Measurements from ENCODE around the gene EIF4H. TPM values are rescaled to one million over a fixed set of nuclear protein-coding genes. Genes with fewer than 3 reads are reported as not detected.

Gene EIF4H
- total and polyA plus RNA-seq, 2 of the 8 experiments (the other 6 are each of a cell fraction or from before 2014, with no cell fraction given): 323 to 382 TPM

DNA sequence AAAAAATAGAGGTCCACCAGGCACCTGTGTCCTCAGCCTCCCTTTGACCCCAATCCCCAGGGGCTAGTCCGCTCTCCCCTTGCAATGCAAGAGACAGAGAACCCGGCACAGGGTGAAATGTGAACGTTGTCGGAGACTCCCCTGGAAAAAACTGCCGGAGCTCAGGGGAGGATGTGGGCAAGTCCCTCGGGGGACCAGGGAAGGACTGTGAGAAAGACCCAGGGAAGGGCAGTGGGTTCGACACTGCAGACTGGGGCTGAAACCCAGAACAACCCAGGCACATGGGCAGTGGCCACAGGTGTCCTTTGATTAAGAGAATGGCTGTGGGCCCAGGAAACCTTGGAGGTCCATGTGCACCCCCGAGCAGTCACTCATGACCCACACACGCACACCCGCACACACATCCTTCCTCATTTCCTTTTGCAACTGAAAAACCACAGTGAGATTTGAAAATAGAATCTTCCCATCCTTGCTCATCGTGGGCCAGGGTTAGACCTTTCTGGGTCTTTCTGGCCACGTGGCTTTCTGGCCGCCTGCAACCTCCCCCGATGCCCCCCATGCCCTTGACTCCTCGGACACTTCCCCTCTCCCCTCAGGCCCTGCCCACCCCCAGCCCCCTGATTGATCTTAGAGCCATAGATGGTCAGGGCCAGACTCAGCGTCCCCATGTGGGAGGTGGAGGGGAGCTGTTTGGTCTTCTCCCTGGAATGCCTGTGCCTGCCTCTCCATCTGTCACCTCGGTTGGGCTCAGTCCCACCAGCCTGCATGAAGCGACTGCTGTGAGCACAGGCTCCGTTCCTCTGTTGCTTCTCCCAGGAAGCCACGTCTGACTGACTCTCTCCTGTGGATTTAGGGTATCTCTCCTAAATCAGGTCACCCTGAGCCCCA, 43.5 kb downstream of the EIF4H start:
- no peak for FAIRE-seq
- ChIA-PET POLR2A (ENCODE audit: partially characterized antibody) (interaction anchor here (0.9 to 1.8 kb wide), 10 partner anchors 8 to 188 kb away, joined by 3 to 5 read pairs (median 3); partner anchors contain the start of gene LAT2), CTCF (ENCODE audit: partially characterized antibody) (interaction anchor here (0.7 to 8.3 kb wide), 6 partner anchors 10 to 188 kb away, joined by 3 to 71 read pairs (median 4); no protein-coding TSS in a partner anchor)
- Histone ChIP-seq H3K27me3 (replicated peaks in 1 of 4; ENCODE audit: control insufficient read depth in 3 of 4, extremely low read depth in 1 of 4, insufficient read depth in 3 of 4, low read length in 3 of 4) (no peaks in the 10 kb centered on the region), H2BK5ac (ENCODE audit: low read depth, low read length) (no peak overlapping the region), H3K4ac (replicated peaks; ENCODE audit: insufficient read length, low read depth, low read length) (no peak overlapping the region), H3K79me2 (ENCODE audit: control insufficient read depth in 1 of 2, insufficient read depth in 2 of 2, low read length in 2 of 2) (no peaks in the 10 kb centered on the region), H2BK120ac (replicated peaks; ENCODE audit: low read depth, low read length) (no peak overlapping the region), H2AK5ac (ENCODE audit: low read depth, low read length) (no peak overlapping the region), H3K36me3 (ENCODE audit: control insufficient read depth in 2 of 4, insufficient read depth in 4 of 4, low read length in 3 of 4) (no peaks in the 10 kb centered on the region), H3K23me2 (ENCODE audit: low read depth, low read length) (no peaks in the 10 kb centered on the region), H2BK15ac (ENCODE audit: low read length) (no peak overlapping the region), H3K4me1 (replicated peaks in 1 of 4; ENCODE audit: control insufficient read depth in 3 of 4, insufficient read depth in 4 of 4, low read length in 3 of 4) (peaks cover 0 to 2% (median 0%) of the 10 kb centered on the region in 4 experiments; a peak in 4 of 7 replicates), H2BK20ac (ENCODE audit: low read length) (no peak overlapping the region), H3K27ac (ENCODE audit: low read depth, low read length) (no peak overlapping the region), H3K56ac (replicated peaks; ENCODE audit: insufficient read length, low read depth, low read length) (no peak overlapping the region), H4K91ac (replicated peaks; ENCODE audit: insufficient read length, low read length) (no peak overlapping the region), H3K4me3 (ENCODE audit: extremely low read depth in 1 of 4, insufficient read depth in 2 of 4, low read depth in 3 of 4, low read length in 4 of 4) (no peak overlapping the region), H2AFZ (ENCODE audit: low read length) (no peak overlapping the region), H2BK12ac (ENCODE audit: low read depth, low read length) (no peak overlapping the region), H4K20me1 (replicated peaks in 1 of 2; ENCODE audit: control insufficient read depth in 1 of 2, insufficient read depth in 2 of 2, low read length in 2 of 2) (no peaks in the 10 kb centered on the region), H3K9ac (replicated peaks in 1 of 4; ENCODE audit: extremely low read depth in 1 of 4, low read depth in 3 of 4, low read length in 3 of 4) (no peak overlapping the region), H3K9me3 (ENCODE audit: insufficient read depth in 2 of 2, low read depth in 1 of 2, low read length in 1 of 2) (no peaks in the 10 kb centered on the region), H3K18ac (ENCODE audit: extremely low read depth, low read length) (no peak overlapping the region; the same call in 1 of the 2 replicates), H3K14ac (ENCODE audit: insufficient read length) (no peak overlapping the region), H4K8ac (ENCODE audit: extremely low read depth, insufficient read depth, low read length) (no peak overlapping the region; the same call in 1 of the 2 replicates), H3K79me1 (ENCODE audit: low read depth, low read length) (no peaks in the 10 kb centered on the region), H4K5ac (ENCODE audit: insufficient read length, low read depth, low read length) (no peak overlapping the region), H3K4me2 (ENCODE audit: insufficient read depth in 1 of 2, low read depth in 2 of 2, low read length in 2 of 2) (no peak overlapping the region), H3K23ac (ENCODE audit: insufficient read length) (no peak overlapping the region)
- DNase-seq (ENCODE audit: low read depth in 1 of 2, low spot score in 2 of 2): no peak
- WGBS, 2 experiments (ENCODE audit: extremely low coverage in 1 of 2, insufficient coverage in 1 of 2, insufficient read length in 1 of 2, insufficient replicate concordance in 2 of 2, low coverage in 1 of 2, low lambda C conversion rate in 2 of 2, missing lambda C conversion rate in 1 of 2): 78% methylated on average over 18 of the region's 20 CpGs; no CpG with 5 or more reads in 1 of the 2 experiments
- TF ChIP-seq TAF1 (IDR thresholded peaks at IDR 0.05; ENCODE audit: low read depth, low read length) (no peak), JUN (IDR thresholded peaks at IDR 0.05; ENCODE audit: low read depth, low read length) (no peak), HDAC6 (IDR thresholded peaks at IDR 0.05; ENCODE audit: low read depth, low read length) (no peak), TCF12 (IDR thresholded peaks at IDR 0.05; ENCODE audit: low read depth, low read length) (no peak), PHF8 (conservative IDR thresholded peaks at IDR 0.05; ENCODE audit: low read depth, low read length) (no peak), RBBP5 (IDR thresholded peaks at IDR 0.05; ENCODE audit: borderline replicate concordance, low read depth, low read length) (no peak), SP2 (IDR thresholded peaks at IDR 0.05; ENCODE audit: low read length) (no peak), YY1 (IDR thresholded peaks at IDR 0.05; ENCODE audit: low read depth, low read length) (no peak), NRF1 (IDR thresholded peaks at IDR 0.05; ENCODE audit: low read depth, low read length) (no peak), BACH1 (IDR thresholded peaks at IDR 0.05; ENCODE audit: low read length) (no peak), ASH2L (IDR thresholded peaks at IDR 0.05; ENCODE audit: low read length) (no peak)
- TF ChIP-seq, protein P1, sequence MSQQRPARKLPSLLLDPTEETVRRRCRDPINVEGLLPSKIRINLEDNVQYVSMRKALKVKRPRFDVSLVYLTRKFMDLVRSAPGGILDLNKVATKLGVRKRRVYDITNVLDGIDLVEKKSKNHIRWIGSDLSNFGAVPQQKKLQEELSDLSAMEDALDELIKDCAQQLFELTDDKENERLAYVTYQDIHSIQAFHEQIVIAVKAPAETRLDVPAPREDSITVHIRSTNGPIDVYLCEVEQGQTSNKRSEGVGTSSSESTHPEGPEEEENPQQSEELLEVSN (IDR thresholded peaks at IDR 0.05): no peak

All from H1 (cell line).